ENCODE data around the gene NOL12.

DNA sequence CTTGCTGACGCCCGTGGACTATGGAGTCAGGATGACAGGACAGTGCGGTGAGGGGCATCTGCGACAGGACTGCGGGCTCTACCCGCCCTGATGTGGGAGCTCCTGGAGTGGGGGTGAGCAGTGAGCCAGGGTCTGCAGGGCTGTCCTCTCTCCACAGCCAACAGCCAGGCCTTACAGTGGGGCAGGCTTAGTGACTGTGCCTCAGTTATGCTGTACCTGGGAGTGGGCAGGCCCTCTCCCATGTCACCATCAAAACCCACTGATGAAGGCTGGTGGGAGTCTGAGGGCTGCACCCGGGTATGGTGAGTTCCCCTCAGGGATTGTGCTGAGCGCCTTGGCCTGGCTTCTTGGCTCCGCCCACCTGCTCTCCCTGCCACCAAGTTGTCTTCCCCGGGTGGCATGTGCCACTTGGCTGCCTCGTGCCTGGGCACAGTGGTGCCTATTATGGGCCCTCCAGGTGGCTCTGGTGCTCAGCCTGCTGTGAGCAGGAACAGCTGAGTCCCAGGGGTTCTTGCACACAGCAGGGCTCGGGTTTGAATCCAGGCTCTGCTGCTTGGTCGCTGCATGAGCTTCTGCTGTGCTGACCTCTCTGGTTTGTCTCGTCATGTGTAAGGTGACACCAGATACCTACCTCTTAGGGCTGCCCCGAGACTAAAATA lies 6.6 kb downstream of the NOL12 start:
- no peak for TF ChIP-seq GATA3 (IDR thresholded peaks at IDR 0.05; ENCODE audit: low read depth, low read length)
- no peak for TF ChIP-seq GATA2 (IDR thresholded peaks at IDR 0.05; ENCODE audit: low read depth, low read length)

Measured in SH-SY5Y (cell line).